Stimulated activated memory B cell treated with anti-CD40 and anti-IgM and Interleukin-4, amounts not matched to agents 10 μg/mL and 1 μg/mL and 100 μg/mL, for 72 hours (primary cell): ENCODE data around the gene IDUA.
A peak's percentile ranks its signal among the peaks of the same experiment; 100 is the strongest.
"Not testable (repeated sequence)": the region's sequence is repeated elsewhere in the genome, so short reads cannot be mapped to it uniquely, and the experiment has no call there.

ENCODE experiments used
- ATAC-seq: fragments of 150-1000 bp; cut with Tn5 transposase; 2 replicates; pipeline ENCODE4 v1.10.0; 2021
- H3K27ac Mint-ChIP-seq: one replicate; pipeline ENCODE4 v1.8.0; 2022; ENCODE audit warnings: mild to moderate bottlenecking, mixed read lengths
- H3K27me3 Mint-ChIP-seq: one replicate; pipeline ENCODE4 v1.8.0; 2022; ENCODE audit warnings: mixed read lengths
- H3K36me3 Mint-ChIP-seq: one replicate; pipeline ENCODE4 v1.8.0; 2022; ENCODE audit warnings: mixed read lengths
- H3K4me1 Mint-ChIP-seq: one replicate; pipeline ENCODE4 v1.8.0; 2022; ENCODE audit warnings: mixed read lengths
- H3K4me3 Mint-ChIP-seq: one replicate; pipeline ENCODE4 v1.8.0; 2022; ENCODE audit warnings: mild to moderate bottlenecking, moderate library complexity, mixed read lengths
- H3K9me3 Mint-ChIP-seq: one replicate; pipeline ENCODE4 v1.8.0; 2022; ENCODE audit warnings: mixed read lengths

Gene IDUA

DNA sequence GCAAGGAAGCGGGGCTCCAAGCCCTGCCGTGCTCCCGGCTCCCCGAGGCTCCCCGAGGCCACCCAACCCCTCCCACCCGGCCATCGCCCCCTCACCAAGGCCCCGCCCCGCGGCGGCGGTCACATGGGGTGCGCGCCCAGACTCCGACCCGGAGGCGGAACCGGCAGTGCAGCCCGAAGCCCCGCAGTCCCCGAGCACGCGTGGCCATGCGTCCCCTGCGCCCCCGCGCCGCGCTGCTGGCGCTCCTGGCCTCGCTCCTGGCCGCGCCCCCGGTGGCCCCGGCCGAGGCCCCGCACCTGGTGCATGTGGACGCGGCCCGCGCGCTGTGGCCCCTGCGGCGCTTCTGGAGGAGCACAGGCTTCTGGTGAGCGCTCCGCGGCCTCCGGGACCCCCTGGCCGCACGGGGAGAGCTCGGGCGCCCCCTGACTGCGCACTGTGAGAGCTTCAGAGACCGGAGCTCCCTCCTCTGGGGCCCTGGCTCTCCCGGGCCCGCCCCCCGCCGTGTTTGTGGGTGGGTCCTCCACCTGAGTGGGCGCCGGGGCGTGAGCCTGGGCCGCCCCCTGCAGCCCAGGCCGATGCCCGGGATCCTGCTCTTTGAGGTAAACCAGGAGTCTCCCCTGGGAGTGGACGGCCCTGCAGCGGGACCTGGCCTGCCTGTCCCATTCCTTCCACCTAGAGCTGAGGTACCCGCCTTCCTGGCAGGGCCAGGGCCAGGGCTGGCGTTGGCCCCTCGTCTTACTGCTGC is at the start of gene IDUA:
IDUA (plus strand) TSS at position 166 of the 745 bp plus-strand sequence; CDS start at position 207, 41 bp downstream.
- H3K27me3 Mint-ChIP-seq = no peaks in the 10 kb centered on the region
- H3K4me1 Mint-ChIP-seq = peaks cover 29% of the 10 kb centered on the region
- H3K9me3 Mint-ChIP-seq = no peaks in the 10 kb centered on the region
- peak within 1 kb of the TSS; percentile 84 for H3K4me3 Mint-ChIP-seq
- peak; percentile 92 for ATAC-seq
- H3K36me3 Mint-ChIP-seq = peaks cover 19% of the 10 kb centered on the region
- peak within 1 kb of the TSS; percentile 68 for H3K27ac Mint-ChIP-seq

DNA sequence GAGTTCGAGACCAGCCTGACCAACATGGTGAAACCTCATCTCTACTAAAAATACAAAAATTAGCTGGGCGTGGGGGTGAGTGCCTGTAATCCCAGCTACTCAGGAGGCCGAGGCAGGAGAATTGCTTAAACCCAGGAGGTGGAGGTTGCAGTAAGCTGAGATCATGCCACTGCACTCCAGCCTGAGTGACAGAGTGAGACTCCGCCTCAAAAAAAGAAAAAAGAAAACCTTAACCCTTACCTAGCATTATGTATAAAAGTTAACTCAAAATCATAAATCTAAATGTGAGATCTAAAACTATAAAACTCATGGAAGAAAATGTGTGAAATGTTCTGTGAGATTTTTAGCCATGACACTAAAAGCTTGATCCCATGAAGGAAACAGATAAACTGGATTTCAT is 47.3 kb upstream of the IDUA start:
- ATAC-seq, H3K27me3 Mint-ChIP-seq, H3K36me3 Mint-ChIP-seq, H3K27ac Mint-ChIP-seq, H3K4me3 Mint-ChIP-seq, H3K9me3 Mint-ChIP-seq: not testable (repeated sequence)
- H3K4me1 Mint-ChIP-seq = peaks cover 22% of the 10 kb centered on the region

- H3K27ac Mint-ChIP-seq = peak overlapping the region; percentile 64
- H3K27me3 Mint-ChIP-seq = no peaks in the 10 kb centered on the region
- H3K4me3 Mint-ChIP-seq = no peak overlapping the region
- ATAC-seq = no peak
- peaks cover 25% of the 10 kb centered on the region for H3K36me3 Mint-ChIP-seq
- no peaks in the 10 kb centered on the region for H3K9me3 Mint-ChIP-seq
- peaks cover 29% of the 10 kb centered on the region for H3K4me1 Mint-ChIP-seq
Measured at GRCh38 chr4:945274-946102, 41.4 kb upstream of the IDUA start.

GRCh38 chr4:946103-946450 is 40.8 kb upstream of the IDUA start:
- Mint-ChIP-seq H3K9me3 (no peaks in the 10 kb centered on the region), H3K27me3 (no peaks in the 10 kb centered on the region), H3K27ac (peak overlapping the region; percentile 64), H3K4me1 (peaks cover 29% of the 10 kb centered on the region), H3K36me3 (peaks cover 25% of the 10 kb centered on the region), H3K4me3 (no peak overlapping the region)
- ATAC-seq = no peak

- peak; percentile 54 for ATAC-seq
- Mint-ChIP-seq H3K36me3 (peaks cover 25% of the 10 kb centered on the region), H3K9me3 (no peaks in the 10 kb centered on the region), H3K27ac (peak overlapping the region; percentile 64), H3K27me3 (no peaks in the 10 kb centered on the region), H3K4me3 (peak overlapping the region; percentile 7), H3K4me1 (peaks cover 29% of the 10 kb centered on the region)
Measured at GRCh38 chr4:946517-947471, 40.0 kb upstream of the IDUA start.

DNA sequence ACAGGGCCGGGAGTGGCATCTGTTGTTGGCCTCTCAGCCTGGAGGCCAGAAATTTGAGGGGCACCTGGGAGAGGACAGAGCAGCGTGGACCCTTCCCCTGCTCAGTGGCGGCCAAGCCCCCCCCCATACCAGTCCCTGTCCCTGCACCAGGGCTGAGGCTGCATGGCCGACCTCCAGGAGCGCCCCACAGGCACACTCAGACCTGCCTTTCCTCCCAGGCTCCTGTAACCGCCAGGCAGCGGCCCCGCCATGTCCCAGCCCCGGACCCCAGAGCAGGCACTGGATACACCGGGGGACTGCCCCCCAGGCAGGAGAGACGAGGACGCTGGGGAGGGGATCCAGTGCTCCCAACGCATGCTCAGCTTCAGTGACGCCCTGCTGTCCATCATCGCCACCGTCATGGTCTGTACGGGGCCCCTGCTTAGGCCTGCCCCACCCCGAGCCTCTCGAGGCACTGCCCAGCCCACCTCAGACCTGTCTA is 39.3 kb upstream of the IDUA start:
- no peak overlapping the region for H3K4me3 Mint-ChIP-seq
- no peaks in the 10 kb centered on the region for H3K27me3 Mint-ChIP-seq

DNA sequence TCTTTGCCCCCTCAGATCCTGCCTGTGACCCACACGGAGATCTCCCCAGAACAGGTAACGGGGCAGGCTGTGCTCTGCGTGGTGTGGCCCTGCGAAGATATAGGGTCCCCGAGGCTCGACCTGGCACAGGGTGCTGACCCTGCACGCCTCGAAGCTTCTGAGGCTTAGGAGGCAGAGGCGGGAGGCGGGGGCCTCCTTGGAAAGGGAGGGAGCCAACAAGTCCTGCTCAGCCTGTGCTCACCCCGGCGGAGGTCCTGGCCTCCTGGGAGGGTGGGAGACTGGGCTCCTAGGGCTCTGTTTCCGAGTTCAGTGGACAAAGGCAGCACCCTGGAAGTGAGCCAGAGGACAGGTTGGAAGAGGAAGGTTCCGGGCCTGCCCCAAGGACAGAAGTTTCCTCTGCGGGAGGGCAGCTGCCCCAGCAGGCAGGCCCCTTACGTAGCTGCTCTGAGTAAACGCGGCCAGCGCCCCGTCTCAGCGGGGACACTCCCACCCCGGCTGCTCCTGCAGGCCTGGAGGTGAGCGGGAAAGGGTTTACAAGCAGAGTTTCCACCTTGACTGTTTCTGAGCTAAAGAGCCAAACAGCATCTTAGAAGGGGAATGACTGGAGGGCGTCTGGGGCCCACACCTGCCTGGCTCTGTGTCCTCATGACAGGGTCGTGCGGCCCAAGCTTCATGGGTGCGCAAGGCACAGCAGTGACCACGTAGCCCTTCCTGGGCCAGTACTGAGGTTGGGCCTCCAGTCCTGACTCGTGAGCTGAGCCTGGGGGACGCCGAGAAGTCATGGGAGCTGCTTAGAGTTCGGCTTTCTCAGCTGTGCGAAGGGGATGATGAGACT is 38.5 kb upstream of the IDUA start:
- H3K4me3 Mint-ChIP-seq = no peak overlapping the region
- H3K27me3 Mint-ChIP-seq = no peaks in the 10 kb centered on the region
- H3K4me1 Mint-ChIP-seq = peaks cover 29% of the 10 kb centered on the region
- H3K36me3 Mint-ChIP-seq = peaks cover 33% of the 10 kb centered on the region
- no peak for ATAC-seq
- no peak overlapping the region for H3K27ac Mint-ChIP-seq
- no peaks in the 10 kb centered on the region for H3K9me3 Mint-ChIP-seq

More for the DNA sequence above, 39.3 kb upstream of the IDUA start:
- Mint-ChIP-seq H3K36me3 (peaks cover 31% of the 10 kb centered on the region), H3K27ac (no peak overlapping the region), H3K4me1 (peaks cover 29% of the 10 kb centered on the region), H3K9me3 (no peaks in the 10 kb centered on the region)
- no peak for ATAC-seq

- no peak for ATAC-seq
- no peaks in the 10 kb centered on the region for H3K27me3 Mint-ChIP-seq
- H3K27ac Mint-ChIP-seq = no peak overlapping the region
- H3K4me3 Mint-ChIP-seq = no peak overlapping the region
- H3K36me3 Mint-ChIP-seq = peaks cover 33% of the 10 kb centered on the region
- H3K9me3 Mint-ChIP-seq = no peaks in the 10 kb centered on the region
- H3K4me1 Mint-ChIP-seq = peaks cover 29% of the 10 kb centered on the region
Measured at GRCh38 chr4:948936-949300, 37.9 kb upstream of the IDUA start.

DNA sequence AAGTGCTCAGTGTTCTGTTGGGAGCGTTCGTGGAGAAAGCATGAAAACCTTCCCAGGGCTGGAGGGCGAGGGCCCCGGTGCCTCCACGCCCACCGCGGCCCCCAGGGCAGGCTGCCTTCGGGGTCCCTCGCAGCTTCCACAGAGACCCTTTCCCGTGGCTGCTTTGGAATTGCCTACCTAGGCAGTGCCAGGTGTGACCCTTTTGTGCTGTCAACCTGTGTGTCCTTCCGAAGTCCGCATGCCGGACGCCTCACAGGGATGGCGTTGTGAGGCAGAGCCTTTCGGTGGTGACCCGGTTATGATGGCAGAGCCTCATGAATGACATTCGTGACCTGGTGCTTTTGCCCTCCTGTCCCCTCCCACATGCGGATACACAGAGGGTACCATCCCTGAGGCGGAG is 37.2 kb upstream of the IDUA start:
- no peaks in the 10 kb centered on the region for H3K9me3 Mint-ChIP-seq
- peaks cover 41% of the 10 kb centered on the region for H3K36me3 Mint-ChIP-seq
- no peaks in the 10 kb centered on the region for H3K27me3 Mint-ChIP-seq
- ATAC-seq = no peak
- H3K4me1 Mint-ChIP-seq = peaks cover 29% of the 10 kb centered on the region
- H3K4me3 Mint-ChIP-seq = no peak overlapping the region
- H3K27ac Mint-ChIP-seq = no peak overlapping the region

- Mint-ChIP-seq H3K9me3 (no peaks in the 10 kb centered on the region), H3K4me3 (no peak overlapping the region), H3K27ac (no peak overlapping the region), H3K36me3 (peaks cover 41% of the 10 kb centered on the region), H3K4me1 (peaks cover 26% of the 10 kb centered on the region), H3K27me3 (no peaks in the 10 kb centered on the region)
- peak; percentile 6 for ATAC-seq
Measured at GRCh38 chr4:950136-951020, 36.5 kb upstream of the IDUA start.

- Mint-ChIP-seq H3K27me3 (no peaks in the 10 kb centered on the region), H3K4me1 (peaks cover 18% of the 10 kb centered on the region), H3K9me3 (no peaks in the 10 kb centered on the region), H3K4me3 (no peak overlapping the region), H3K27ac (no peak overlapping the region), H3K36me3 (peaks cover 35% of the 10 kb centered on the region)
- ATAC-seq = no peak
Measured at GRCh38 chr4:951186-951585, 35.7 kb upstream of the IDUA start.

GRCh38 chr4:951594-952468 is 35.0 kb upstream of the IDUA start:
- H3K9me3 Mint-ChIP-seq = no peaks in the 10 kb centered on the region
- no peak for ATAC-seq
- no peak overlapping the region for H3K27ac Mint-ChIP-seq
- H3K27me3 Mint-ChIP-seq = no peaks in the 10 kb centered on the region
- H3K4me3 Mint-ChIP-seq = no peak overlapping the region
- H3K4me1 Mint-ChIP-seq = peaks cover 11% of the 10 kb centered on the region
- H3K36me3 Mint-ChIP-seq = peaks cover 41% of the 10 kb centered on the region
